GM21360 (cell line): Measurements from ENCODE around the gene PGAM5.

Source experiments
- ATAC-seq: cut with Tn5 transposase; IDR thresholded peaks from one replicate; pipeline ENCODE4 v1.9.1; 2021; ENCODE audit warnings: mild to moderate bottlenecking, moderate library complexity; ENCODE audit not compliant: unreplicated experiment

The PGAM5 gene

DNA sequence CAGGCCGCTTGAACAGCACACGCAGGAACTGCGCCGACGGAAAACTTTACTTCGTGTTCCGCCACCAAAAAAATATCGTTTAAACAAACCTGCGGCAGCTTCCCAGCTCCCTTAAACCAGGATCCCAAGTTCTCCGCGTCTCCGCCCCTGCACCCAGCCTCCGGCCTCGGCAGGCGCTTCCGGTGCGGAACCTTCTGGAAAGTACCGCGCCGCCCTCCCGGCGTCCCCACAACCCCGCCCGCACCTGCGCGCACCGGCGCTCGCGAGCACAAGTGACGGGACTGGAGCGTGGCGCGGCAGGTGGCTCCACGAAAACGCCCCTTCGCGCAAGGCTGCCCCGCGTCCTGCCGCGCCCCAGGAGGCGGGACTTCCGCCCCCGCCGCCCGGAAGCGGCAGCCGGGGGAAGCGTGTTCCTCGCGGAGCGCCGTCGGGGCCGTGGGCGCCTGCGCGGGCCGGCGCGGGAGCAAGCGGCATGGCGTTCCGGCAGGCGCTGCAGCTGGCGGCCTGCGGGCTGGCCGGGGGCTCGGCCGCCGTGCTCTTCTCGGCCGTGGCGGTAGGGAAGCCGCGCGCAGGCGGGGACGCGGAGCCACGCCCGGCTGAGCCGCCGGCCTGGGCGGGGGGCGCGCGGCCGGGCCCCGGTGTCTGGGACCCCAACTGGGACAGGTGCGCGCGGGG is at the start of gene PGAM5:
TSS of gene PGAM5 (plus strand) at position 438 of the 675 bp plus-strand sequence. CDS start at position 473, 35 bp downstream.
- peak; percentile 92 for ATAC-seq

DNA sequence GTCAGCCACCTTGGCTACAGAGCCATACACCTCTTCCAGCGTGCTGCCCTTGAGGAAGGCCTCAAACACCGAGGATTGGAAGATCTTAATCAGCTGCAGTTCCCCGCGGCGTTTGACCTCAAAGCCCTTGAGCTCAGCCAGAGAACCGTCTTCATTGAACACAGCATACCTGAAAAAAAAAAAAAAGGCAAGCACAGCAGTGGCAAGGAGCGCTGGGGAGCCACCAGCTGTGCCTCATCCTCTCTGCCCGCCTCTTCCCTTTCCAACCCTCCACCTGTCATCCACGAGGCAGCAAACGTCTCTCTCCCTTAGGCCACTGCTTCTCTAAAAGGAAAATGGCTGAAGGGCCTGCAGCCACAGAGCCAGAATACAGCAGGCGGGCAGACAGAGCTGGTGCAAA is 49.6 kb upstream of the PGAM5 start:
- ATAC-seq: no peak

DNA sequence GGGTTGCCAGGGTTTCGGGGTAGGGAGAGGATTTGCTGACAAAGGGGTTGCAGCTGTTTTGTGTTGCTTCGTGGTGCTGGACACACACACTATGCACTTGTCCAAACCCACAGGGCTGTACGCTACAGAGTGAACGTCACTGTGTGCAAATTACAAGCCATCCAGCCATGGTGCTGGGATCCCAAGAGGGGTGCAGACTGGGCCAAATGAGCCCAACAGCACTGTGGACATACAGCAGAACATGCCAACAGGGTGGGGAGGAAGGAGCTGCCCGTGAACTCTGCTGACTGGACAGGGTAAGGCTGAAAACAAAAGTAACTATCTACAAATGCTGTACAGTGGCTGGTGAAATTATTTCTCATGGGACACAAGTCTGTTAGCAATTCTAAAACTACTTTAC is 48.7 kb upstream of the PGAM5 start:
- no peak for ATAC-seq

DNA sequence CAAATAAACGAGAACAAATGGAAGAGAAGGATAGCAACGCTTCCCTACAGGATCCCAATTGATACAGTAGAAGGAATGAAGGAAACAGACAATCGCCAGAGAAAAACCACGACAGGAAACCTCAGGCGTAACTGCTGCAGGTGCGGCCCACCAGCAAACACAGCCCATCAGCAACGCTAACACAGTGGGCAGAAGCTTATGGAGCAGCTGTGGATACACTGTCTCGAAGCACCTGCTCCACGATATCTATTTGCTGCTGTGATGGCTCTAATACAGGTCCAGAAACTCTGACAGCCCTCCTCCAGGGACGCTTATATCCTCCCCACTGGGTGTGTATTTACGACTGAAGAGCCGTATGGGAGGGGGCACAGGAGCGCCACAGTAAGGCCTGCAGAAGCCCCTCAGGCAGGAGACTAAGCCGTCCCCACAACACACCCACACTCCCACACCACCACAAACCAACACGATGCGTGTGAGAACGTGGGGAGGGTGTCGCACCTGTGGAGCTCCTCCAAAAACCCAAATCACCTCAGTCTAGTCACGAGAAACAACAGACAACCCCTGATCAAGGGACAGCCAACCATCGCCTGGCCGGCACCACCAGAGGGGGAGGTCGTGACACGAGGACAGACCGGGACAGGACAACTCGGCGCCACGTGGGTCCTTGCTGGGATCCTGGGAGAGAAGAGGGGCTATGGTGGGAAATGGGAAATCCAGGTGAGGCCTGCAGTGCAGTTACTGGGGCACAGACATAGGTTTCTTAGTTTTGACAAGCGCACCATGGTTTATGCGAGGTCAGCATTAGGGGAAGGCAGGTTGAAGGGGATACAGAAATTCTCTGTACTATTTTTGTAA is 47.5 kb upstream of the PGAM5 start:
- no peak for ATAC-seq

DNA sequence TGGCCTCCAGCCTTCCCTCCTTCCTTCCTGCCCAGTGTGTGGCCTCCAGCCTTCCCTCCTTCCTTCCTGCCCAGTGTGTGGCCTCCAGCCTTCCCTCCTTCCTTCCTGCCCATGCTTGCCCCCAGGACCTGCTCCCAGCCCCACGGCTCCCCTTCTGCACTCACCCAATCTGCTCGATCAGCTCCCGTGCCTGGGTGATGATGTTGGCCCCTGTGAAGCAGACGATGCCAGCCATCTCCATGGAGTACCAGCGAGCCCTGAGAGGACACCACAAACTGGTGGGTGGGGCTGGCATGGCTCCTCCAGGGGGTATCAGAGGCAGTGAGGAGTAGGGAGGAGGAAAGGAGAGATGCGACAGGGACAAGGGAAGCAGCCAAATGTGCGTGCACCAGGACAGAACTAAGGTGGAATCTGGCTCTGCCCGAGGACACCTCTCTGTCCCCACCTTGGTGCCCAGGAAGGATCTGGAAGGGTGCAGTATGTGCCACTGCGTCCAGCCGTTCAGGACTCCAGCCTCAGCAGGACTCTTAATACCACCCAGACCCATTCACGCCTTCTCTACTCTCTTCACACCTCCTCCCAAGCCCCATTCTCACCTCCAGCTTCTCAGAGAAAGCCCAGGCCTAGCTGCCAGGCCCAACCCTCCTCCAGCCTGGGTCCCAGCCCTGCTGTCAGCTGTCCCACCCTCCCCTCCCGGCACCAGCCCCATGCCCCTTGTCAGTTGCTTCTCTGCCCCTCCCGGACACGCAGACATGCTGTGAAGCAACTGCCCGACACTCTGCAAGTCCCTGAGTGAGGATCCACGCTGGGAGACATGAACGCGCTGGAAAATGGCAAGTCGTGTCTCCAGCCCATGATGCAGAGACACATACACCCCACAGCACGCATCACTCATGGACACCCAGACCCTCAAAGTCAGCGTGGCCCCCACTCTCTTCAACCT is 46.2 kb upstream of the PGAM5 start:
- no peak for ATAC-seq

DNA sequence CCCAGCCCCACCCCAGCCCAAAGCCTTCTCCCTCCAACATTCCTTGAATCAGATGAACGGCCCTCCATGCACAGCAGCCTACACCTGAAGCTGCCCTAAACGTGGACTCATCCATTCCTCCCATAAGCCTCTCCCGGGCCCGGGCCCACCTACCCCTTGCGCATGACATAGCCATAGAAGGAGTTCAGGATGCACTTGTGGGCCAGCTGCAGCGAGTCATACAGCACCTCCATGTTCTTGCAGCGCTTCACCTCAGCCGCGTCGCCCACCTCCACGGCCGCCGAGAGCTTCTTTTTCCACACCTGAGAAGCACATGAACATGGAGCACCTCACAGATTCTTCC is 45.5 kb upstream of the PGAM5 start:
- ATAC-seq: no peak

DNA sequence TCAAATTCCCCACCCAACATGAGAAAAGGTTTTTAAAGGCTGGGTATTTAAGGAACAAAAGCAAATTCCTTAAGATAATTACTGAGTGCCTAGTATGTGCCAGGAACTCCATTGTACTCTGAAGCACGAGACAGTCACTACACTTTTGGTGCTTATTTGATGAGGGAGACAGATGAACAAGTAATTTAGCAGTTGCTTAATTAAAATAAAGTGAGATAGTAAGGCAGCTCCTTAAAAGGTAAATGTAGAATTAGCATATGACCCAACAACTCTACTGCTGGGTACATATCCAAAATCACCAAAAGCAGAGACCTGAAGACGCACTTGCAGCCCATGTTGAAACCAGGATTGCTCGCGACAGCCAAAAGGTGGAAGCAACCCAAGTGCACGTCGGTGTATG is 44.8 kb upstream of the PGAM5 start:
- ATAC-seq: no peak

DNA sequence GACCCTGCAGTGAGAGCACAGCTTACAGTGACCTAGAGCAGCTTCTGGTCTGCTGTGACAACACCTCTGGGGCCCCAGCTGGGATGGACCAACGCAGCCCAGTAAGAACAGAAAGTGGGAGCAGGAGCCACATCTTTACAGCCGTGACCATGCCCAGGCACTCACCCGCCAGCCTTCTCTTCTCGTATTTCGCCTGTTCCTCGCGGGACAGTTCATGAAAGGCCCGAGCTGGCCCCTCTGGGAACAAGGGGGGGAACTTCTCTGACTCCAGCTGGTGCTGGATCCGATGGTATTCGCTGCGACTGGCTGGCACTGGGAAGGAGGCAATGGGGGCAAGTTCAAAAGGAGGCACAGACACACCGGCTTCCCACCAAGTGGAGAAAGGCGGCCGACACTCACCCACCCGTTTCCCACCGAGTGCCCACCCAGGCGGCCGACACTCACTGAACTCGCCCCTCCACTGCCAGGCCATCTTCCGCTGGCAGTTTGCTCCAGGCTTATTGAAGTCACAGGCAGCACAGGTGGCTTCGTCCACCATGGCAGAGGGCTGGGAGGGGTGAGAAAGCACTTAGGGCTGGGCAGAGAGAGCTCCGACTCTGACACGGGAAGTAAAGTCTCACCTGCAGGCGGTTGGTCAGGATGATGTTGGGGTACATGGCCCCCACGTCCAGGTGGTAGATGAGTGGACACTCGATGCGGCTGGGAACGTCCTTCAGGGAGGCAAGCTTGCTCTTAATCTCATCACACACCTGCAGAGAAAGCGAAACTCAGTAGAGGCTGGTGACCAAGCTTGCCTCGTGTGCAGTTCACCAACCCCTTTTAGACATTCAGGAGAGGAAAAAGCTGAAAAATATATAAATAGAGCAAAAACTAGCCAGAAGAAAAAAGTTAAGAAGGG is 42.2 kb upstream of the PGAM5 start:
- no peak for ATAC-seq

DNA sequence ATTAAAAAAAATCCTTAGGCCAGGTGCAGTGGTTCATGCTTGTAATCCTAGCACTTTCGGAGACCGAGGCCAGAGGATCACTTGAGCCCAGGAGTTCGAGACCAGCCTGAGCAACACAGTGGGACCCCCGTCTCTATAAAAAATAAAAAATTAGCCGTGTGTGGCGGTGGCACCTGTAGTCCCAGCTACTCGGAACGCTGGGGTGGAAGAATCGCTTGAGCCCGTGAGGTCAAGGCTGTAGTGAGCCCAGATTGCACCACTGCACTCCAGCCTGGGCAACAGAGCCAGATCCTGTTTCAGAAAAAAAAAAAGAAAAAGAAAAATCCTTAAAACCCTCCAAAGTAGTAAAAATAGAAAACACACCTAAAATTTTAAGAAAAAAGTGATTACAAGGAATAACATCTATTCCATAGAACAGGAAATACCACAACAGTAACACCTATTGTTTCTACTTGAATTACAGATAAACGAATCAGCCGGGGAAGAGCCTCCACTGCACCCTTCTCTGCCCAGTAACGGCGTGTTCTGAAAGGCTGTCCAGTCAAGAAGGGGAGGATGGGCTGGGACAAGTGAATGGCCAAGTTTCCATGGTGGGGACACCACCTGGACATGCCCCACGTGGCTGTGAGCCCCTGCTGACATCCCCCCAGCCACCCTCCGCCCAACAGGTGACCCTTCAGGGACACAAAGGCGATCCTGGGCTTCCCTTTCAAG is 41.3 kb upstream of the PGAM5 start:
- ATAC-seq: no peak

DNA sequence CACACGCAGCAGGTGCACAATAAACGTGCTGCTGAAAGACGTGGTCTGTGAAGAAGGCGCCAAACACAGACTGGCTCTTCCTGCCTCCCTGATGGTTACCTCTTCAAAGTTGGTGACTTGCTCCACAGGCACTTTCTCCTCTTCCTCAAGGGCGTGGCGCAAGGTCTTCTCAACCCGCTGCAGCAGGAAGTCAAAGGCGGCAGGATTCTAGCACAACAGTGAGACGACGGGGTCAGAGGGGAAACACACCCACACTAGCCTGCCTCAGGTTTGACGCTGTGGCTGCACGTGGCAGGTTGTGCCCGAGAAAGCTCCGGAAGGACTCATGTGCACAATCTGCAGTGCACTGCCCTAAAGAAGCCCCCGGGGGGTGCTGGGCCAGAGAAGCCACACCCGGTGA is 38.5 kb upstream of the PGAM5 start:
- ATAC-seq: no peak

DNA sequence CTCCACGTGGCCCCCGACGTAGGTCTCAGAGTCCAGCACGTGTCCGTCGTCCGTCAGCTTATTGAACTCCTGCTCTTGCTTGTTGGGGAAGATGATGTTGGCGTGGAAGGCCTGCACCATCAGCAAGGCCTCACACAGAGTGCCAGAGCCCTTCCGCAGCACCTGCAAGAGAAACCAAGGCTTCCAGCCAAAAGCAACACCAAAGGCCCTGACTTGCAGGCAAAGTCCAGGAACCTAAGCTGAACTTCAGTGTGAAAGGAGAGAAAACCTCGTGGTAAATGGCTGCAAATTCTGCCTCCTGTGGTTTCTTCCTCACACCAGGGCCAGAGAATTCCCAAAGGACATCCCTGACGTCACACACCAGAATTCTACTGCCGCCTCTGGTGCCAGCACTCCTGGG is 38.0 kb upstream of the PGAM5 start:
- no peak for ATAC-seq

DNA sequence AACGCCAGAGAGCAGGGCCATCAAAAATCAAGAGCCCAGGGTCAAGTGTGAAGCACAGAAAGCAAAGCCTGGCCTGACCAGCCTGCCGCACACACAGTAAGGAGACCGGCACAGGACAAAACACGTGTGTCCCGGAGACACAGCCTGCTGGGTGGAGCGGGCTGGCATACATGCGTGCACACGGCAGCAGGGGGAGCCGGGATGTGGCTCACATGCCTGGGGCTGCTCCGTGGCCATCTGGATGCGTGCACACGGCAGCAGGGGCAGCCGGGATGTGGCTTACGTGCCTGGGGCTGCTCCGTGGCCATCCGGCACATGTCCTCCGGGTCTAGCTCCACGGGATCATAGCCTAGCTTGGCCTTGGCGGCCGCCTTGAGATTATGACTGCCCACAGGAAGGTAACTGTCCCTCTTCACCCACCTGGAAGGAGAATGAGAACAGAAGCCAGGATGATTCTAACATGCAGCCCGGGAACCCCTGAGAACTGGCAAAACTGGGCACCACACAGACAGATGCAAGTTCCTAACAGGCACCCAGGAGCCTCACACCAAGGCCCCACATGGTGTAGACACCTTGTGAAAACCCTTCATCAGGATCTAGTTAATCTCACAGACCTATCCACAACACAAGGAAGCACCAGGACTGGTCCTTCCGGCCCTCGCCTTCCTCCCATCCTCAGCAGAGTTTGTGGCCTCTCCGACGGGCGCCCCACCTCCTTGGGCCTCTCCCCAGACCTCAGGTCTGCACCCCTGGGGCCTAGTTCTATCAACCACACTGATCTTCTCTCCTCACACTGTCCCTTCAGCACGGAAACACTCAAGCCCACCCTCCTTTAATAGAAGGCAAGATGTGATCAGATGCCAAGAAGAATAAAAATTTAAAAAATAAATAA is 37.1 kb upstream of the PGAM5 start:
- no peak for ATAC-seq

DNA sequence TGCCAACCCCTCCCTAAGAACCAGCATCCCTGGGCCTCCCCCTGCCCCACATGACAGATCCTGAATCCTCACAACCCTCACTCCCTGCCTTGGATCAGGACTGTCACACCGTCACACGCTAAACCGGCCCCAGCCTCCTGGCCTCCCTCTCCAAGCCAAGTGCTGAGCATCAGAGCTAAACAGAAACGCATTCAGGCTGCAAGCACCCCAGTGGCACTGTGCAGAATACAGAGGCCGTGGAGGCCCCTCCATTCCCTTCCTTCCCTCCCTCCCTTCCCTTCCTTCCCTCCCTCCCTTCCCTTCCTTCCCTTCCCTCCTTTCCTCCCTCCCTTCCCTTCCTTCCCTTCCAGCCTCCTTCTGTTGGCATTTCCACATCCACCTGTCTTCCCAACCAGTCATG is 36.1 kb upstream of the PGAM5 start:
- ATAC-seq: no peak

DNA sequence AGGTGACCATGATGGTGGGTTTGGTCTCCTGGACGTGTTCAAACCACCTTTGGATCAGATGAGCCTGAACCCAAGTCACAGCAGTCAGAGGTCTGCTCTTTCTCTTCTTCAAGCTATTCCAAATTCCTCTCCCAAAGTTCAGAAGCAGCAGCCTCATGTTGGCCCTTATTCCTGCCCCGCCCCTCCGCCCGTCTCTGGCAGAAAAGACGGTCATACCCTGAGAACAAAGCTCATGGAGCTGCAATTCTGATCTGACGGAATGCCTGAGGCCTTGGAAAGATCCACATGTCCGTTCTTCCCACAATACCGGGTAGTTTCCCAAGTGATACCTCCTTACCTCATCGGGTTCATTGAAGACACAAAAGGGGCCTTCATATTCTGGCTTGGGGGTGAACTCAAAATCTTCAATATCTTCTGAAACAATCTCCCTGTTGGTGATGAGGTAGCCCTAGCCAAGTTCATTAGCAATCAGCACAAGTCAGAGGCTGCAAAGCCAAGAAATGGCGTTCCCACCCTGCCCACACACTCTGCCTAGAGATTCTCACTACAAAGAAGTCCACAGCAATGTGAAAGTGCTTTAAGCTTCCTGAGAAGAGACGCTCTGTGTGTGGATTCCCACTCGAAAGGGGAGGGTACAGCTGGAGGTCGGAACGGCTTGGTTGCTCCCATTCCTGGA is 34.7 kb upstream of the PGAM5 start:
- no peak for ATAC-seq

DNA sequence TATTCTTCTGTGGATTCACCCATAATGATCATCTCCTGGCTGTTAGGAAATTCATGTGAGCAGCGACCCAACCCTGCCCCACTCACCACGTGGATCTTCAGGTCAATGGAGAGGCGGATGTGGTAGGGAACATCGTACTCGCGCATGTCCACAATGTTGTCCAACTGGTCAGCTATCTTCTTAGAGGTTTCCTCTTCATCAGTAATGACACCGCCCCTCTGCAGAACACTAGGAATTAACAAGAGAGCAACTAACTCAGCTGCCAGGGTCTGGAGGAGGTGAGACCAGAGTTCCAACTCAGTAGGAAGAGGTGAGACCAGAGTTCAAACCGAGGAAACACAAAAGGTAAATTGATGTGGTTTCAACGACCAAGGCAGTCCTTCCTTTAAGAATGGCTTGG is 33.1 kb upstream of the PGAM5 start:
- ATAC-seq: no peak

DNA sequence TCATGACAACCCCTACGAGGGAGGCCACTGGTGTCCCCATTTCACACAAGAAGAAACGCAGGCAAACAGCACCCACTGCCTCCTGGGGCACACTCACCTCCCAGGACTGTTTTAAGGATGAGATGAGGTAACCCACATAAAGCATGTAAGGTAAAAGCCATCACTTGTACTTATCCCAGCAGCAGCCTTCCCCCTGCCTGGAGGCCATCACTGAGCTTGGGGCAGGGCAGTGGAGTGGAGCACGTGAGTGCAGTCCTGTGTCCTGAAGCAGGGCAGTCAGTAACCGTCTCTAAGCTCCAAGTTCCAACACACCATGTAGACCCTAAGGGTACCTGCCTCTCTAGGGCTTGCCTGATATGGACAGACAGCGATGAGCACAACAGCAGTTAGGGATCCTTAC is 25.2 kb upstream of the PGAM5 start:
- no peak for ATAC-seq

DNA sequence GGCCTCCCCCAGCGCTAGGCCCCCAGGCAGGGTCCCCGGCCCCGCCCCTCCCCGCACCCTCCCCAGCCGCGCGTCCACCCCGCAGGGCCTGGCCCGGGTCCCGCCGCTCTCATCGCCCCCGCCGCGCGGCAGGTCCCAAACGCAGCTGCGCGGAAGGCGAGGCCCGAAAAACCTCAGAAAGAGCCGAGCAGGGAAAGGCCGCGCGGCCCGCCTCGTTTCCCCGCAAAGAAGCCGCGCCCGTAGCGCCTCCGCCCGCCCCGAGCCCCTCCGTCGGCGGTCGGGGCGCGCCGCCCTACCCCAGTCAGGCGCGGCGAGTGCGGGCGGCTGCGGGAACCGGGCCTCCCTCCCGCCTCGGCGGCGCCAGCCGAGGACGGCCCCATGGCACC is 23.8 kb upstream of the PGAM5 start:
- peak; percentile 31 for ATAC-seq
